T47D (cell line): ENCODE results near the gene FOXF2.
A peak's percentile ranks its signal among the peaks of the same experiment; 100 is the strongest.

Source experiments
- DNase-seq, 2 experiments: peaks; one replicate each; pipeline versions ENCODE4 v3.0.0 to v3.0.0-alpha.2; 2011 to 2012; ENCODE audit warnings: low read depth in 1 of 2, low spot score in 1 of 2
- JUND ChIP-seq: IDR thresholded peaks from 2 replicates; pipeline ENCODE4 v1.6.1; 2012; ENCODE audit warnings: low read depth
- in situ Hi-C: cut with HindIII; loops from 2 replicates; pipeline ENCODE4 v1.10.0; 2016; ENCODE audit warnings: low sequenced_read_pairs, low pct_unique_long_range_greater_than_20kb

Gene FOXF2

GRCh38 chr6:1396952-1397868 is 7.8 kb downstream of the FOXF2 start:
- peak; percentile 80 to 94 for DNase-seq
- TF ChIP-seq JUND: no peak
- in situ Hi-C loops: no loop called here

GRCh38 chr6:1399085-1399780 is 9.9 kb downstream of the FOXF2 start:
- no peak for DNase-seq
- no peak for TF ChIP-seq JUND
- in situ Hi-C loops: no loop called here

- in situ Hi-C loops: no loop called here
- TF ChIP-seq JUND: no peak
These were observed 10.9 kb downstream of the FOXF2 start for GRCh38 chr6:1400126-1400850.

GRCh38 chr6:1402369-1402768 is 13.0 kb downstream of the FOXF2 start:
- DNase-seq: no peak
- in situ Hi-C loops: no loop called here
- no peak for TF ChIP-seq JUND

More at GRCh38 chr6:1400126-1400850, 10.9 kb downstream of the FOXF2 start:
- no peak for DNase-seq

GRCh38 chr6:1402868-1403267 is 13.5 kb downstream of the FOXF2 start:
- DNase-seq: no peak
- TF ChIP-seq JUND: no peak
- in situ Hi-C loops: no loop called here

- no peak for TF ChIP-seq JUND
- no peak for DNase-seq
- in situ Hi-C loops: no loop called here
These were observed 14.7 kb downstream of the FOXF2 start for GRCh38 chr6:1403851-1404712.

GRCh38 chr6:1404713-1405098 is 15.3 kb downstream of the FOXF2 start:
- no peak for DNase-seq
- in situ Hi-C loops: no loop called here
- no peak for TF ChIP-seq JUND

- no peak for DNase-seq
- in situ Hi-C loops: no loop called here
- TF ChIP-seq JUND: no peak
These were observed 15.8 kb downstream of the FOXF2 start for GRCh38 chr6:1405221-1405620.

- in situ Hi-C loops: no loop called here
- no peak for TF ChIP-seq JUND
- no peak for DNase-seq
These were observed 17.1 kb downstream of the FOXF2 start for GRCh38 chr6:1406306-1407072.

- DNase-seq: no peak
- in situ Hi-C loops: no loop called here
These were observed 18.2 kb downstream of the FOXF2 start for GRCh38 chr6:1407499-1407990.

More at GRCh38 chr6:1407499-1407990, 18.2 kb downstream of the FOXF2 start:
- TF ChIP-seq JUND: no peak
